AG10803 (cell line): ENCODE results near the gene ATP2A2.
A peak's percentile ranks its signal among the peaks of the same experiment; 100 is the strongest.

Experiments used
- DNase-seq: peaks from one replicate; pipeline ENCODE4 v3.0.0; 2010; ENCODE audit warnings: low read depth
- H3K4me3 ChIP-seq: 2 replicates; pipeline ENCODE4 v1.5.1; 2011; ENCODE audit warnings: mild to moderate bottlenecking, low read length, control low read depth
- TF ChIP-seq, protein P1 (sequence below): conservative IDR thresholded peaks from 2 replicates; pipeline ENCODE4 v1.5.1; 2011; ENCODE audit warnings: mild to moderate bottlenecking, low read length, control low read depth, inconsistent platforms

ATP2A2 gene

DNA sequence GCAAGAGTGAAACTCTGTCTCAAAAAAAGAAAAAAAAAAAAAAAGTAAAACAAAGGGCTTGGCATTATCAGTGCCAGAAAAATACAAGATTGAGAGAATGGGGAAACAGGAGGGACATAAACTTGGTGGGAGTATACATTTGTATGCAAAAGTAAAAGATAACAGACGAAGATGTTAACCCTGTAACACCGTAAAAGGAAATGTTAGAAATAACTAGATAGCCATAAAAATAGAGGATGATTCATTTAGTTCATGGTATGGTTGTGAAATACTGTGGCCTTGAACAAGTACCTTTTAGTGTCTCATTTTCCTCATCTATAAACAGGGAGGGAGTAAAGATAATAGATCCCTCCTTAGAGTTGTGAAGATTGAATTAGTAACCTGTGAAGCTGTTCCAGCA lies 33.3 kb downstream of the ATP2A2 start:
- DNase-seq = peak; percentile 64
- H3K4me3 ChIP-seq = no peak overlapping the region
- TF ChIP-seq, protein P1, sequence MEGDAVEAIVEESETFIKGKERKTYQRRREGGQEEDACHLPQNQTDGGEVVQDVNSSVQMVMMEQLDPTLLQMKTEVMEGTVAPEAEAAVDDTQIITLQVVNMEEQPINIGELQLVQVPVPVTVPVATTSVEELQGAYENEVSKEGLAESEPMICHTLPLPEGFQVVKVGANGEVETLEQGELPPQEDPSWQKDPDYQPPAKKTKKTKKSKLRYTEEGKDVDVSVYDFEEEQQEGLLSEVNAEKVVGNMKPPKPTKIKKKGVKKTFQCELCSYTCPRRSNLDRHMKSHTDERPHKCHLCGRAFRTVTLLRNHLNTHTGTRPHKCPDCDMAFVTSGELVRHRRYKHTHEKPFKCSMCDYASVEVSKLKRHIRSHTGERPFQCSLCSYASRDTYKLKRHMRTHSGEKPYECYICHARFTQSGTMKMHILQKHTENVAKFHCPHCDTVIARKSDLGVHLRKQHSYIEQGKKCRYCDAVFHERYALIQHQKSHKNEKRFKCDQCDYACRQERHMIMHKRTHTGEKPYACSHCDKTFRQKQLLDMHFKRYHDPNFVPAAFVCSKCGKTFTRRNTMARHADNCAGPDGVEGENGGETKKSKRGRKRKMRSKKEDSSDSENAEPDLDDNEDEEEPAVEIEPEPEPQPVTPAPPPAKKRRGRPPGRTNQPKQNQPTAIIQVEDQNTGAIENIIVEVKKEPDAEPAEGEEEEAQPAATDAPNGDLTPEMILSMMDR = no peak

DNA sequence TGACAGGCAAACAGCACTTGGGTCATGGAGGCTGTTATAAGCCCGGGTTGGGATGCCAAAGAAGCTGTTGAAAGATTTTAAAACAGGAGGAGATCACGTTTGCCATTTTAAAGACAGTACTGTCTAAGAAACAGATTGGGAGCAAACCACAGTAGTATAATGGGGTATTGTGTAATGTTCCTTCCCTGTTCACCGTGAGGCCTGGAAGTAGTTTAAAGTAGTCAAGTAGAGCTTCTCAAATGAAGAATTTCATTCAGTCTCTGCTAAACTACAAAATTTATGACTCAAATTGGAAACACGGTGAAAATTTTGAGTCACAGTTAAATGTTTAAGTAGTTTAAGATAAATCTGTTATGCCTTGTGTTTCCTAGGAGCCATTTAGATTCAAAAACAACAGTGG lies 35.8 kb downstream of the ATP2A2 start:
- TF ChIP-seq, protein P1 = no peak
- peak; percentile 92 for DNase-seq
- no peak overlapping the region for H3K4me3 ChIP-seq

DNA sequence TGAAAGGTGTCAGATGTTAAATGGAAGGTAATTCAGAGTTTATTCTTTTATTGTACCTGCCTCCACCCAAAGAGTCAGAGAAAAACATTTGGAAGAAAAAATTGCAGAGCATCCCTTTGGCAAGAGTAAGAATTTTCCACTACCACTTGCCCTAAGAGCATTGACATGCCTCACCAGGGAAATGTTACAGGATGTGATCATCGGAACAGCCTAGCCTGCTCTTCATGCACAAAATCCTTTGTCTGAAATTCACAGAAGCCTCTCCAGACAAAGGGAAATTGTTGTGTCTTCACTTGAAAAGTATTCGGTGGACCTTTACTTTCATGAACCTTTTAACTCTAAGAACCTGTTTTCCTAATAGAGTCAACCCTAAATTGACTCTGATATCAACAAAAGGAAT lies 36.9 kb downstream of the ATP2A2 start:
- no peak overlapping the region for H3K4me3 ChIP-seq
- peak; percentile 63 for DNase-seq
- TF ChIP-seq, protein P1 = no peak

DNA sequence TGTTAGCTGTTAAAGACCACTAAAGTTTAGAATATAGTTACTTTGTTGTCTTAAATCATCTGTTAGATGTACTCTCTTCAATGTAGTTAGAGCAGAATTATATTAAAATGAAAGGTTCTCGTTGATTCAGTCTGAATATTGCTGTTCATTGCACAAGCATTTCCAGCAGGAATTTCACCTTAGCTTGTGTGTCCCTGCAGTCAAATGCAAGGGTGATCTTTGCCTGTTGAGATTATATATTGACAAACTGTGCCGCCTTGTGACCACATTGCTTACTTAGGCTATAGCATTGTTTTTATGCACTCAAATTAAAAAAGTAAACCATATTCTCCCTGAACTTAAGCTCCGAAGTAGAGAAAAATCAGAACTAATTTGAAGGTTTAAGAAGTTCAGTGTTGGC lies 39.5 kb downstream of the ATP2A2 start:
- TF ChIP-seq, protein P1 = no peak
- DNase-seq = no peak
- H3K4me3 ChIP-seq = no peak overlapping the region

DNA sequence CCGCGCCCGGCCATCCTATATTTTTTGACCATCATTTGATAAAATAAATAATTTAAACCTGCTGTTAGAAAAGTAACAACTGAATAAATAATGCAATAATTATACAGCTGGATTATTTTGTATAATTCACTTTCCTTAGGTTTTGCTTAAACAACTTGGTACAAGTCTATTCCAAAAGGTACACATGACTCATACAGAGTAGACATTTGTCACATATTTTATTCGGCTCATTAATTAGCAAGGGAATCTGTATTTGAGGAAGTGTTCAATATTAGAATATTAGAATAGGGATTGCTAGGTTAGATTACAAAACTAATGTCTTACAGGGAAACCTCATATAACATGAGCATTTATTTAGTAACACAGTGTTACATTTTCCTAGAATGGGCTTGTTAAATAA lies 48.7 kb downstream of the ATP2A2 start:
- DNase-seq = no peak
- no peak overlapping the region for H3K4me3 ChIP-seq
- TF ChIP-seq, protein P1 = no peak

DNA sequence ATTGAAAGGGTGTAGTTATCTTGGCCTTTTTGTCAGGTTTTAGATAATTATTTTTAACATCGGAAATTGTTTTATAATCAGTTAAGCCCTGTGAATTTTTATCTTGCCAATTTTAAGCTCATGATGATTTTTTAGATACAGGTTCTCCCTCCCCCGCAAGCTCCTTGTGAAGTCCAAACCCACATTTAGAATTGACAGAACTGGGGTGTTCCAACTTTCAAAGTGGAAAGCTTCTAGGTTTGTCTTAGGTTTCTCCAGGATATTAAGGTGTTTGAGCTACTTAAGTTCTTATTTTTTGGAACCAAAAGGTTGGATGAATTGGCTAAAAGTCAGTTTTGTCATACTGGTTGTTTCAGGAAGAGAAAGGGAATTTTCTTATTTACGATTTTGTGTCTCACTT lies 49.1 kb downstream of the ATP2A2 start:
- DNase-seq = no peak
- no peak overlapping the region for H3K4me3 ChIP-seq
- TF ChIP-seq, protein P1 = no peak

DNA sequence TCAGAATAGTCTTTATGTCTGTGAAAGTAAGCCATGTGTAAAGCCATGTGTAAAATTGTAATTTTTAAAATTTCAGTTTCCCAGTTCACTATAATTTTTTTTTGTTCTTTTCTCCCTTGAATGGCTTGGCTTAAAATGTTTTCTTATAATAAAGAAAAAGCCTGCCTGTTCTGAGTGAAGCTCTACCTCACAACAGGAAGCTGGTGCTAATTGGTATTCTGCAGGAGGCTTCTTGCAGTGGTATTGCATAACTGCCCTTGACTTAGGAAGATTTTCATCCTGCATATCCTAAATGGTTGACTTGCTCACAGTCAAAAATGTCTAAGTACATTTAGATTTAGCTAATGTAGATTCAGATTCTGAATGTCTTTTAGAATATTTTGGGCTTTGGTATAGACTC lies 49.5 kb downstream of the ATP2A2 start:
- H3K4me3 ChIP-seq = no peak overlapping the region
- TF ChIP-seq, protein P1 = no peak
- peak; percentile 74 for DNase-seq
